ENCODE data around the gene GALT. TPM values are rescaled to one million over a fixed set of nuclear protein-coding genes. Genes with fewer than 3 reads are reported as not detected.

Gene GALT
- total RNA-seq, 4 donors from 2014 or later = 38.5 to 75.3 (median 63.7) TPM

- H3K27me3 ChIP-seq = no peaks in the 10 kb centered on the region
- peaks cover 0 to 53% (median 49%) of the 10 kb centered on the region in 4 donors for H3K4me1 ChIP-seq
- peaks cover 0 to 14% (median 0%) of the 10 kb centered on the region in 3 donors for H3K36me3 ChIP-seq
- no peaks in the 10 kb centered on the region for H3K9me3 ChIP-seq
- TF ChIP-seq POLR2A (IDR thresholded peaks at IDR 0.05) = no peak
- TF ChIP-seq EP300 (IDR thresholded peaks at IDR 0.05) = no peak
- TF ChIP-seq CTCF (IDR thresholded peaks at IDR 0.05) = no peak
- no peak overlapping the region for H3K4me3 ChIP-seq
- DNase-seq (ENCODE audit: low spot score in 2 of 2) = no peak
- WGBS, 2 donors = 64 to 67% methylated on average over 5 of the region's 5 CpGs
- H3K27ac ChIP-seq = peak overlapping the region; percentile 63 to 91 (median 83)
Observed at GRCh38 chr9:34655394-34655793, 8.9 kb downstream of the GALT start.

- H3K27ac ChIP-seq = no peak overlapping the region
- no peaks in the 10 kb centered on the region for H3K9me3 ChIP-seq
- H3K27me3 ChIP-seq = no peaks in the 10 kb centered on the region
- H3K36me3 ChIP-seq = peaks cover 0 to 29% (median 0%) of the 10 kb centered on the region in 3 donors
- H3K4me1 ChIP-seq = peaks cover 0 to 37% (median 34%) of the 10 kb centered on the region in 4 donors
- H3K4me3 ChIP-seq = no peak overlapping the region
- DNase-seq (ENCODE audit: low spot score in 2 of 2) = no peak
- TF ChIP-seq CTCF (IDR thresholded peaks at IDR 0.05) (no peak), EP300 (IDR thresholded peaks at IDR 0.05) (no peak), POLR2A (IDR thresholded peaks at IDR 0.05) (no peak)
- 94% methylated on average over 5 of the region's 5 CpGs for WGBS, 2 donors
Observed at GRCh38 chr9:34656992-34657391, 10.5 kb downstream of the GALT start.

GRCh38 chr9:34658461-34658860 lies 12.0 kb downstream of the GALT start:
- Histone ChIP-seq H3K27ac (no peak overlapping the region), H3K9me3 (no peaks in the 10 kb centered on the region), H3K4me1 (peaks cover 0 to 25% (median 20%) of the 10 kb centered on the region in 4 donors), H3K4me3 (no peak overlapping the region), H3K36me3 (peaks cover 0 to 38% (median 0%) of the 10 kb centered on the region in 3 donors), H3K27me3 (no peaks in the 10 kb centered on the region)
- TF ChIP-seq CTCF (IDR thresholded peaks at IDR 0.05) (no peak), EP300 (IDR thresholded peaks at IDR 0.05) (no peak), POLR2A (IDR thresholded peaks at IDR 0.05) (no peak)
- WGBS, 2 donors = 86 to 87% methylated on average over 7 to 14 of the region's 14 CpGs
- DNase-seq (ENCODE audit: low spot score in 2 of 2) = no peak

GRCh38 chr9:34659592-34660253 lies 13.2 kb downstream of the GALT start:
- no peaks in the 10 kb centered on the region for H3K9me3 ChIP-seq
- H3K27me3 ChIP-seq = no peaks in the 10 kb centered on the region
- no peak for DNase-seq (ENCODE audit: low spot score in 2 of 2)
- no peak overlapping the region for H3K27ac ChIP-seq
- H3K4me1 ChIP-seq = peaks cover 0 to 25% (median 9%) of the 10 kb centered on the region in 4 donors
- no peak for TF ChIP-seq CTCF (IDR thresholded peaks at IDR 0.05)
- TF ChIP-seq EP300 (IDR thresholded peaks at IDR 0.05) = no peak
- no peak for TF ChIP-seq POLR2A (IDR thresholded peaks at IDR 0.05)
- 90 to 94% methylated on average over 8 of the region's 8 CpGs for WGBS, 2 donors
- peaks cover 0 to 38% (median 0%) of the 10 kb centered on the region in 3 donors for H3K36me3 ChIP-seq
- H3K4me3 ChIP-seq = no peak overlapping the region

- 74 to 87% methylated on average over 4 of the region's 4 CpGs for WGBS, 2 donors
- no peak for TF ChIP-seq EP300 (IDR thresholded peaks at IDR 0.05)
- no peak for TF ChIP-seq POLR2A (IDR thresholded peaks at IDR 0.05)
- no peak for TF ChIP-seq CTCF (IDR thresholded peaks at IDR 0.05)
- Histone ChIP-seq H3K27ac (peak within 1 kb of the TSS in 3 of 4 donors; percentile 40 to 100 (median 99)), H3K36me3 (peaks cover 0 to 41% (median 0%) of the 10 kb centered on the region in 3 donors), H3K27me3 (no peaks in the 10 kb centered on the region), H3K9me3 (no peaks in the 10 kb centered on the region), H3K4me1 (peaks cover 0 to 30% (median 7%) of the 10 kb centered on the region in 4 donors), H3K4me3 (no peak within 1 kb of the TSS)
- no peak for DNase-seq (ENCODE audit: low spot score in 2 of 2)
Observed at GRCh38 chr9:34662526-34663302, 16.2 kb downstream of the GALT start, which contains the start of gene CCL27. Gene CCL27 (minus strand): TSS chr9:34662657. CDS start chr9:34662633, 24 bp downstream.
